Measurements from ENCODE around the gene MDFIC.

MDFIC gene

DNA sequence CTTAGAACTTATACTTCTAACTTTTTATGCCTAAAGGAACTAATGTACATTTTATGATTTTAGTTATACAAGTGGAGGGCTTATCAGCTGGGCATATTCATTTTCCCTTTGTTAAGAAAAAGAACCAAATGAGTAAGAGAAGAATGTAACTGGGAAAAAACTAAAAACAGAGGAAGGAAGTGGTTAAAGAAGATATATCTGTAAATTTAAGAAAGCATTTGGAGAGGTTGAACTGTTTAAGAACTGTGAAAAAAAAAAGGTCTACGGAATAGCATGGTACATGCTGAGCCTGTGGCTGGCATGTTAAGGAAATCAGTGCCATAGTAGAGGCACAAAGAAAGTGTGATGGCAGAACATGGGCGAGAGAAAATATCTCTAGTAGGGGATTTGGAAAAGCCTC is 6.2 kb downstream of the MDFIC start:
- no peak for DNase-seq (ENCODE audit: low spot score)

- DNase-seq (ENCODE audit: low spot score), result no peak
These were observed 7.7 kb downstream of the MDFIC start for GRCh38 chr7:114929570-114929969.

DNA sequence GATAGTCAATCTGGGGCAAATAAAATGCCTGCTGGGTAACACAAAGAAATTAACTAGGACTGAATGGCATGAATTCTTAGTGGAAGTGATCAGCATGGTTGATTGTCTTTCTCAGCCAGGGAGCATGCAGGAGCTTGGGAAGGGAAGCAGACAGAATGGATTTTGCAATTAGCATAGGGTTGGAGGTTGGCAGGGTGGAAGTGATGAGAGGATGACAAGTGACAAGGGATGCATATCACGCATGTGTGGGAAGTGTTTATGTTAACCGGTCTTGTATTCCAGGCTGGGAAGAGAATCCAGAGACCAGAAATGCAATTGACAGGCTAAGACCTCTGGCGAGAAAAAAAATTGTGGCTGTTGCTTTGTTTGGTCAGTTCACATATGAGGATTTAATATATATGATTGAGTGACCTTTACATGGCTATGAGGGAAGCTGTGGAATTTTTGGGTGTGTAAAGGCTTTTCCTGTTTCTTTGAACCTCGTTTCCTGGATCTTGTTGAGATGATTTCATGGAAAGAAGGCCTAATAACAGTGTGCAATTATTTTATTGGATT is 8.3 kb downstream of the MDFIC start:
- DNase-seq (ENCODE audit: low spot score), result no peak

DNA sequence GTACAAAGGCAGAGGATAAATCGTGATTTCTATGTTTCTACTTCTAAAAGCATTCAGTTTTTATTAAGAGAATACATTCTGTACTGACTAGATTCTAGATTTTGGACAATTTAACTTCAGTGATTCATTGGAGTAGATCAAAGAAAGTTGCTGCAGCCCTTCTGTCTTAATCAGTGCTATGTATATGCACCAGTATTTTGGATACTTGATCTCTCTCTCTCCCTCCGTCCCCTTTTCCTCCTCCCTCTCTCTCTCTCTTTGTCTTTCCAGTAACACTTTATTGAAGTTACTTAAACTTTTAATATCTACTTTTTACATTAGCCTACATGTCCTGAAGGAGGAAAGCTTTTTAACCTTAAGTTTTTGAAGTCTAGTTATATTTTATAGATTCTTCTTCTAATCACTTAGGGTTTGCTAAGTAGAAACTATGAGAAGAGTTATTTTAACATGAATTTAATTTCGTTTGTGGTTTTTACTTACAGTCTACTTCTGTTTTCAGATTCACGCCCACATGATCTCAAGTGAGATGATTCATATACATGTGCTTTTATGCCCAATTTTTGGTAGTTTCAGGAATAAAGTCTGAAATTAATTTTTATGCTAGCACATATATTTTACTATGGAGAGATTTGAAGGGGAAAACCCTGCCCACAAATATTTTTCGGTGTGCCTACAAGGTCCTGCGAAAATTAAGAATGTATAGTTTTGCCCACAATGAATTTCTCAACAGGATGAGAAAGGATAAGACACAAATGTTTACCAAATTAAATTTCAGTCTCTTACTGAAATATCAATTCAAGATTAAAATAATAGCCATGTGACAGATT is 9.1 kb downstream of the MDFIC start:
- no peak for DNase-seq (ENCODE audit: low spot score)

GRCh38 chr7:114931656-114932011 is 9.7 kb downstream of the MDFIC start:
- DNase-seq (ENCODE audit: low spot score), result no peak

- DNase-seq (ENCODE audit: low spot score), result no peak
These were observed 11.1 kb downstream of the MDFIC start for GRCh38 chr7:114932991-114933390.

DNA sequence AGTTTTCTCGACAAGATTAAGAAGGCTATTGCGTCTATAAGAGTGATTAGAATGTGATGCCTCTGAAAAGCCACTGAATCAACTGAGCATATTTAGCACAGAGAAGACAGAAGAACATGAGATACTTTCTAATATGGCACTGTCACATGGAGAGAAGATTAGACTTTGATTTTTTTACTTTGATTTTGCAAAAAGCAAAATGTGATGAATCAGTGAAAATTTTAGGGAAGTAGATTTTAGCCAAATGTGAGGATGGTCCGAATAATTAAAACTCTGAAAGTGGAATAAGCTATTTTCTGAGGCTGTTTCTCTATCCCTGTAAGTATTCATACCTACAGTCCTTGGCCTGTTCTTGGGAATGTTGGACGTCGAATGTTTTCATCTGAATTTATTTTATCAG is 11.8 kb downstream of the MDFIC start:
- DNase-seq (ENCODE audit: low spot score), result no peak

DNA sequence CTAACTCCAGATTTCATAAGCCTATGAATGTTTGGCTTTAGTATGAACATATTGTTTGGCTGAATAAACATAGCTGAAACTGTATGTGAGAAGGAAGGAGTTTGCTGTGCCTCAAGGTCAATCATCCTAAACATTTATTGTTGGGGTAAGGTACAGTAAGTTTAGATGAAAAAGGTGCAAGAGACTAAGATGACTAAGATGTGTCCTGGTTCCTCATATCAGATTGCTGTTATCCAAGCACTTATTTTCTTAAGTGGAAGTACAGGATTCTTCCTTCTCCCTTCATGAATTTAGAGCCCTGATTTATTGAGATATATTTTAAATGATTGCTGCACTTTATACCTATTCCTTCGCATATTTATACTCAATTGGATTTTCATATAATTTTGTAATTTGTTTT is 12.2 kb downstream of the MDFIC start:
- no peak for DNase-seq (ENCODE audit: low spot score)

GRCh38 chr7:114934713-114935112 is 12.8 kb downstream of the MDFIC start:
- DNase-seq (ENCODE audit: low spot score), result no peak

GRCh38 chr7:114936471-114936870 is 14.6 kb downstream of the MDFIC start:
- no peak for DNase-seq (ENCODE audit: low spot score)

- DNase-seq (ENCODE audit: low spot score), result no peak
These were observed 15.6 kb downstream of the MDFIC start for GRCh38 chr7:114937446-114937845.

DNA sequence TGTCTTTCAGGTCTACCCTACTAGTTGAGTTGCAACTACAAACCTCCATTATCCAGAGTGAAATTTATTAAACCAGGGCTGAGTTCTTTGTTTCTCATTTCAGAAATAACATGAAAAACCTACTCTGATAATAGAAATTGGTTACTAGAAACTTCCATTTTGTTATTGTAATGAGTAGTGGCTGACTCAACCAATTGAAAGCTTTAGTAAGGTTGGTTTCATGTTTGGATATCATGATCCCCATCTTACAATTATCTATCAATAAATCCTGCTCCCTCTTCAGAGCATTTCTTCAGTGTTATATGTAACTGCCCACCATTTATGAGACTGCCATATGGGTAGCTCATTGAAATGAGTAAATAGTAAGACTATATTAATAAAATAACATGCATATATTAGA is 16.9 kb downstream of the MDFIC start:
- DNase-seq (ENCODE audit: low spot score), result no peak

- no peak for DNase-seq (ENCODE audit: low spot score)
These were observed 17.7 kb downstream of the MDFIC start for GRCh38 chr7:114939484-114940097.

GRCh38 chr7:114940220-114940619 is 18.3 kb downstream of the MDFIC start:
- no peak for DNase-seq (ENCODE audit: low spot score)

GRCh38 chr7:114941692-114942091 is 19.8 kb downstream of the MDFIC start:
- no peak for DNase-seq (ENCODE audit: low spot score)

DNA sequence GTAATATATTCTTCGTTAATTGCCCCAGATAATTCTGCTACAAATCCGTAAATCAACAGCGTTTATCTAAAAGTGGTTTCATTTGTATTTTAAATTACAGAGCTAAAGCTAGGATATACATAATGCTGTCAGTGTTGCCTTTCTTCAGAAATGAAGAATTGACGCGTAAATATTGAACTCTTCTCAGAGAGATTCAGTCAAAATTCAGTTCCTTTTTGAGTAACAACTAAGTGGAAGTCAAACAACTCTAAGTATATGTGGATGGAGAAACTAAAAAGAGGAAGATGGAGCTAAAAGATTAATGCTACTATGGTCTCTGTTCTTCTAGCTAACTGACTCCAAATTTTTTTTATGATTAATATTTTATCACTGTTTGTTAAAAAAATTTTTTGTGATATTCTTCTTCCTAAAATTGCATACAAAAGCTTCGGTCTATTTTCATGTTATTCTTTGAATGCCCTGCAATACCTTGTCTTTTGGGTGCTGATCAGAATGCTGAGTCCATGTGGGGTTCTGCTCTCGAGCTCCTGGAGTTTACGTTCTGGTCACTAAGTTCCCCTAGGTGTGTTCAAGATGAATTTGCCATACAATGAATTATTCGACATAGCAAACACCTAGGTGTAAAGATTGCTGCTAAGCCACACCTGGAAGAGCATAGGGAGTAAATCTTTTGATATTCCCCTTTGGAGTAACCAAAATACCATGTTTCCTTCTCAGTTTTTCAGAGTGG is 20.7 kb downstream of the MDFIC start:
- DNase-seq (ENCODE audit: low spot score), result no peak

- no peak for DNase-seq (ENCODE audit: low spot score)
These were observed 21.6 kb downstream of the MDFIC start for GRCh38 chr7:114943530-114943929.

DNA sequence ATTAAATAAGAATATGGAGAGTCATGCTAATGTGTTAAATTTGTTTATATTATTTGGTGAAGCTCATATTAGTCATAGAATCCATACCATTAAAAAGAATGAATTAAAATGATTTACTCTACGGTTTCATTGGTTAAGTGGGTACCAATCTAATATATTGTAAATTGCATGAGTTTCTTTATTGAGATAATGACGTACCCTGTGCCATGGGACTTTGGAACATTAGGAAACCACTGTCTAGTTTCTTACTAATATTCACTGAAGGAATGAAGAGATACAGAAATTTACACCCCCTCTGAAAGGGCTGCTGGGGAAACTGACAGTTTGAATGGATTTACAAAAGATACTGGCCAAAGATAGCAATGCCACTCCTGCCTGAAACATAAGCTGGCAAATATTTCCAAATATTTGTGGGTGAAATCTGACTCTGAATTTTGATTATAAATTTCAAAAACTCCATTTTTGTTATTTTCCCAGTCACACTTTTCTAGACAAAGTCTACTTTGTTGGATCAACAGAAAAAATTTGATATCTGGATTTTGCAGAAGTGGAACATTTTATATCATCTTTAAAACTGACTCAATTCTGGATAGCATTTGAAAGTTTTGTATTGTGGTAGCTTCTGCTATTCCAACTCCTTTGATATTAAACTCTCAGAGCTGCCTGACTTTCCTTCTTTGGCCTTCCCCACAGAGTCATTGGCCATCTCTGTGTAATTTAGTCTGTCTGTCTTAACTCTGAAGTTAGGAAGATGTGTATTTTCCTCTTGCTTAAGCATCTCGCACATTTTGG is 22.3 kb downstream of the MDFIC start:
- no peak for DNase-seq (ENCODE audit: low spot score)

- peak; percentile 23 for DNase-seq (ENCODE audit: low spot score)
These were observed 23.1 kb downstream of the MDFIC start for GRCh38 chr7:114944745-114945625.

GRCh38 chr7:114949231-114949630 is 27.3 kb downstream of the MDFIC start:
- DNase-seq (ENCODE audit: low spot score), result no peak

GRCh38 chr7:114952296-114952695 is 30.4 kb downstream of the MDFIC start:
- no peak for DNase-seq (ENCODE audit: low spot score)
